Skeletal muscle tissue (tissue), 4 donors: ENCODE data around the gene USB1. TPM values are rescaled to one million over a fixed set of nuclear protein-coding genes. Genes with fewer than 3 reads are reported as not detected.

Experiments
- H3K27ac ChIP-seq: one replicate; pipeline ENCODE4 v1.7.0; 2013; ENCODE audit warnings: mild to moderate bottlenecking, low read depth, low read length, inconsistent platforms
- H3K27me3 ChIP-seq, 3 donors: one replicate each; pipeline ENCODE4 v1.7.0; 2013; ENCODE audit warnings: low read length in 3 of 3; ENCODE audit not compliant: control insufficient read depth in 3 of 3, insufficient read depth in 3 of 3
- H3K36me3 ChIP-seq, 3 donors: one replicate each; pipeline ENCODE4 v1.7.0; 2013; ENCODE audit warnings: low read length in 3 of 3; ENCODE audit not compliant: control insufficient read depth in 3 of 3, insufficient read depth in 3 of 3
- H3K4me1 ChIP-seq, 3 donors: one replicate each; pipeline ENCODE4 v1.7.0; 2013; ENCODE audit warnings: low read length in 3 of 3, mild to moderate bottlenecking in 3 of 3; ENCODE audit not compliant: control insufficient read depth in 3 of 3, insufficient read depth in 3 of 3
- H3K4me3 ChIP-seq, 3 donors: one replicate each; pipeline ENCODE4 v1.7.0; 2013; ENCODE audit warnings: low read length in 3 of 3
- H3K9ac ChIP-seq, 3 donors: one replicate each; pipeline ENCODE4 v1.7.0; 2013; ENCODE audit warnings: low read length in 3 of 3, mild to moderate bottlenecking in 3 of 3, moderate library complexity in 2 of 3, low read depth in 1 of 3
- H3K9me3 ChIP-seq, 3 donors: one replicate each; pipeline ENCODE4 v1.7.0; 2013; ENCODE audit warnings: low read length in 3 of 3; ENCODE audit not compliant: control insufficient read depth in 3 of 3
- total RNA-seq: library from RNA; depleted of rRNA; stranded (reverse); fragments of >200 nt; gene quantifications from one replicate; pipeline ENCODE4 v1.2.3, GENCODE V29; 2014
- donor health status: Osteomylitis.

USB1 gene
- total RNA-seq, 1 donor from 2014 or later, result 2.1 TPM

GRCh38 chr16:57959804-57960203, 41.4 kb upstream of the USB1 start:
- H3K27me3 ChIP-seq, result peaks cover 0 to 7% (median 0%) of the 10 kb centered on the region in 3 donors
- H3K27ac ChIP-seq, result no peak overlapping the region
- no peaks in the 10 kb centered on the region for H3K9me3 ChIP-seq
- H3K4me1 ChIP-seq, result no peaks in the 10 kb centered on the region
- no peaks in the 10 kb centered on the region for H3K36me3 ChIP-seq
- H3K9ac ChIP-seq, result no peak overlapping the region
- H3K4me3 ChIP-seq, result no peak overlapping the region

GRCh38 chr16:57960310-57960709, 40.9 kb upstream of the USB1 start:
- no peaks in the 10 kb centered on the region for H3K9me3 ChIP-seq
- no peaks in the 10 kb centered on the region for H3K4me1 ChIP-seq
- no peak overlapping the region for H3K9ac ChIP-seq
- H3K27ac ChIP-seq, result no peak overlapping the region
- no peak overlapping the region for H3K4me3 ChIP-seq
- no peaks in the 10 kb centered on the region for H3K36me3 ChIP-seq
- peaks cover 0 to 7% (median 0%) of the 10 kb centered on the region in 3 donors for H3K27me3 ChIP-seq

GRCh38 chr16:57960826-57961472, 40.3 kb upstream of the USB1 start:
- peaks cover 0 to 7% (median 0%) of the 10 kb centered on the region in 3 donors for H3K27me3 ChIP-seq
- H3K9ac ChIP-seq, result no peak overlapping the region
- no peaks in the 10 kb centered on the region for H3K4me1 ChIP-seq
- H3K36me3 ChIP-seq, result no peaks in the 10 kb centered on the region
- H3K27ac ChIP-seq, result no peak overlapping the region
- no peak overlapping the region for H3K4me3 ChIP-seq
- no peaks in the 10 kb centered on the region for H3K9me3 ChIP-seq

- Histone ChIP-seq H3K9me3 (no peaks in the 10 kb centered on the region), H3K9ac (no peak overlapping the region), H3K27ac (no peak overlapping the region), H3K4me3 (no peak overlapping the region), H3K4me1 (no peaks in the 10 kb centered on the region), H3K27me3 (peaks cover 0 to 7% (median 0%) of the 10 kb centered on the region in 3 donors), H3K36me3 (no peaks in the 10 kb centered on the region)
Measured at GRCh38 chr16:57961538-57961937, 39.7 kb upstream of the USB1 start.

- H3K4me1 ChIP-seq, result no peaks in the 10 kb centered on the region
- H3K36me3 ChIP-seq, result no peaks in the 10 kb centered on the region
- H3K9ac ChIP-seq, result no peak overlapping the region
- no peak overlapping the region for H3K4me3 ChIP-seq
- peaks cover 0 to 7% (median 0%) of the 10 kb centered on the region in 3 donors for H3K27me3 ChIP-seq
- no peak overlapping the region for H3K27ac ChIP-seq
- H3K9me3 ChIP-seq, result no peaks in the 10 kb centered on the region
Measured at GRCh38 chr16:57962046-57962445, 39.2 kb upstream of the USB1 start.

- Histone ChIP-seq H3K27me3 (peaks cover 0 to 7% (median 0%) of the 10 kb centered on the region in 3 donors), H3K9me3 (no peaks in the 10 kb centered on the region), H3K9ac (no peak overlapping the region), H3K4me3 (no peak overlapping the region), H3K36me3 (no peaks in the 10 kb centered on the region), H3K27ac (no peak overlapping the region), H3K4me1 (no peaks in the 10 kb centered on the region)
Measured at GRCh38 chr16:57962756-57963155, 38.5 kb upstream of the USB1 start.

GRCh38 chr16:57964157-57964700, 37.0 kb upstream of the USB1 start:
- Histone ChIP-seq H3K4me3 (no peak overlapping the region), H3K9ac (no peak overlapping the region), H3K4me1 (no peaks in the 10 kb centered on the region), H3K36me3 (no peaks in the 10 kb centered on the region), H3K27ac (no peak overlapping the region), H3K27me3 (peaks cover 0 to 7% (median 0%) of the 10 kb centered on the region in 3 donors), H3K9me3 (no peaks in the 10 kb centered on the region)

GRCh38 chr16:57966204-57966771, 34.9 kb upstream of the USB1 start:
- H3K27ac ChIP-seq, result no peak overlapping the region
- no peak overlapping the region for H3K4me3 ChIP-seq
- peaks cover 0 to 9% (median 0%) of the 10 kb centered on the region in 3 donors for H3K27me3 ChIP-seq
- H3K9ac ChIP-seq, result no peak overlapping the region
- no peaks in the 10 kb centered on the region for H3K9me3 ChIP-seq
- no peaks in the 10 kb centered on the region for H3K4me1 ChIP-seq
- no peaks in the 10 kb centered on the region for H3K36me3 ChIP-seq

- Histone ChIP-seq H3K27ac (no peak overlapping the region), H3K27me3 (peaks cover 0 to 11% (median 0%) of the 10 kb centered on the region in 3 donors), H3K4me3 (no peak overlapping the region), H3K36me3 (no peaks in the 10 kb centered on the region), H3K4me1 (no peaks in the 10 kb centered on the region), H3K9ac (no peak overlapping the region), H3K9me3 (no peaks in the 10 kb centered on the region)
Measured at GRCh38 chr16:57966986-57967385, 34.2 kb upstream of the USB1 start.

- Histone ChIP-seq H3K9me3 (no peaks in the 10 kb centered on the region), H3K9ac (no peak overlapping the region), H3K36me3 (no peaks in the 10 kb centered on the region), H3K27ac (no peak overlapping the region), H3K27me3 (peaks cover 0 to 16% (median 0%) of the 10 kb centered on the region in 3 donors), H3K4me3 (no peak overlapping the region), H3K4me1 (no peaks in the 10 kb centered on the region)
Measured at GRCh38 chr16:57967916-57968315, 33.3 kb upstream of the USB1 start.
